ENCODE data around the gene XPNPEP3.

The XPNPEP3 gene

GRCh38 chr22:40976866-40977700 is 120.1 kb downstream of the XPNPEP3 start:
- no peak for TF ChIP-seq ZNF274 (IDR thresholded peaks at IDR 0.05; ENCODE audit: low read depth, low read length)
- H3K4me3 ChIP-seq (ENCODE audit: low read length), result no peak overlapping the region

- H3K4me3 ChIP-seq (ENCODE audit: low read length), result no peak overlapping the region
- TF ChIP-seq ZNF274 (IDR thresholded peaks at IDR 0.05; ENCODE audit: low read depth, low read length), result no peak
Observed at GRCh38 chr22:40979198-40979597, 122.2 kb downstream of the XPNPEP3 start.

- no peak overlapping the region for H3K4me3 ChIP-seq (ENCODE audit: low read length)
- TF ChIP-seq ZNF274 (IDR thresholded peaks at IDR 0.05; ENCODE audit: low read depth, low read length), result no peak
Observed at GRCh38 chr22:40979871-40980270, 122.9 kb downstream of the XPNPEP3 start.
